ENCODE measurements around the gene DDOST.
A peak's percentile ranks its signal among the peaks of the same experiment; 100 is the strongest.

DDOST gene

GRCh38 chr1:20661207-20662109, at the start of gene DDOST:
Gene DDOST (minus strand): TSS chr1:20661369. CDS start chr1:20661350, 19 bp downstream.
- peak; percentile 99 for FAIRE-seq

GRCh38 chr1:20710469-20711284, 49.5 kb upstream of the DDOST start:
- no peak for FAIRE-seq

GRCh38 chr1:20709868-20710267, 48.7 kb upstream of the DDOST start:
- FAIRE-seq, result no peak

DNA sequence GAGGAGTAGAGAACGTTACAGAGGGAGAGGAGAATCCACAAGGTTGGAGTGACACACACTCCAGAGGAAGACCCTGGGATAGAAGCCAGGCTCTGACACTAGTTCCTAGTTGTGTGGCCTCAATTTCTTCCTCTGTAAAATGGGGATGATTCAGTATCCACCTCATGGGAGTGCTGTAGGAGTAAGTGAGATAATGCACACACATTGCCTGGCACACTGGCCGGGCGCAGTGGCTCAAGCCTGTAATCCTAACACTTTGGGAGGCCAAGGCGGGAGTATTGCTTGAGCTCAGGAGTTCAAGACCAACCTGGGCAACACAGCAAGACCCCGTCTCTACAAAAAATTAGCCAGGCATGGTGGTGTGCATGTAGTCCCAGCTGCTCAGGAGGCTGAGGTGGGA, 47.7 kb upstream of the DDOST start:
- no peak for FAIRE-seq

GRCh38 chr1:20708057-20708456, 46.9 kb upstream of the DDOST start:
- FAIRE-seq, result no peak

- no peak for FAIRE-seq
These were observed 45.7 kb upstream of the DDOST start for GRCh38 chr1:20706841-20707240.

- FAIRE-seq, result no peak
These were observed 44.1 kb upstream of the DDOST start for GRCh38 chr1:20705203-20705755.

GRCh38 chr1:20704390-20705202, 43.4 kb upstream of the DDOST start:
- FAIRE-seq, result no peak

DNA sequence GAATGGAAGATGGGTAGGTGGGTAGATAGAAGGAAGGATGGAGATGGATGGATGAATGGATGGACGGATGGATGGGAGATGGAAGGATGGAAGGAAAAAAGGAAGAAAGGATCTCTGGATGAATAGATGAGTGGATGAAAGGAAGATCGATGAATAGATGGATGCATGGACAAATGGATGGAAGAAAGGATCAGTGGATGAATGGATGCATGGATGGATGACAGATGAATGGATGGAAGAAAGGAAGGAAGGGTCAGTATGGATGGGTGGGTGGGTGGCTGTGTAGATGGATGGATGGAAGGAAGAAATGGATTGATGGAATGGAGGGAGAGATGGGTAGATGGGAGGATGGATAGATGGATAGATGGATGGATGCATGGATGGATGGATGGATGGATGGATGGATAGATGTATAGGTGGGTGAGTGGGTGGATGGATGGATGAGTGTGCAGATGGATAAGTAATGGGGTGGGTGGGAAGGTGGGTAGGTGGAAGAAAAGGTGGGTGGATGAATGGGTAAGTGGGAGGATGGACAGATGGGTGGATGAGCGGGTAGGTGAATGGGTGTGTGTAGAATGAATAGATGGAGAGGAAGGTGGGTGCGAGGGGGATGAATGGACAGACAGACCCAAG, 42.1 kb upstream of the DDOST start:
- FAIRE-seq, result no peak

DNA sequence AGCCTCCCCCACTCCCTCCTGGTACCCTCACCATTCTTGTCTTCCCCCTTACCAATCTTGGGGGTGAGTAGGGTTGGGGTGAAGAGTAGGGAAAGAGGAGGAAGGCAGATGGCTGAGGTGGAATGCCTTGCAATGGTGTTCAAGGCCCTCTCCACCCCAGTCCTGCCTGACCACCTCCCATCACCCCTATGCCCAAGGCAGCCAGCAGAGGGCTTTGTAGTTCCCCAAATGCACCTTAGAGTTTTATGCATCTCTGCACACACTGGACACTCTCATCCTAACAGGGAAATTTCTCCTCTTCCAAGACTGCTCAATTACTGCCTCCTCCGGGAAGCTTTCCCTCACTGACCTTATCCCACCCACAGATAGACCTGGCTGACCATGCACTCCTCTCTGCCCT, 41.2 kb upstream of the DDOST start:
- FAIRE-seq, result peak; percentile 33

GRCh38 chr1:20701847-20702246, 40.7 kb upstream of the DDOST start:
- no peak for FAIRE-seq

DNA sequence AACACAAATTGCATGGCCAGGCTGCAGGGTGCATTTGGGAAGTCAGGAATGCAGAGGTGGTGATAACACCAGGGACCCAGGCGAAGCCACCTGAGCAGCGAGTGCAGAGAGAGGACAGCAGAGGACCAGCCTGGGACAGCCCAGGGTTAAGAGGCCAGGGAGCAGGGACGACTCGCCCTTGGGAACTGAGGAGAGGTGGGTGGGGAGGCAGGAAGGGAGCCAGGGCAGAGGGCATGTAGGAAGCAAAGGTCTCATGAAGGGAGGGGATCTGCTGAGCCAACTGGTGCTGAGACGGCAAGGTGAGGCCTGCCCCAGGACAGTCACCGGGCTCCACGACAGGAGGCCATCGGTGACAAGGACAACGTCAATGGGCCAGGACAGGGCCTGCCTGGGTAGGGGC, 40.3 kb upstream of the DDOST start:
- FAIRE-seq, result no peak

- FAIRE-seq, result no peak
These were observed 39.6 kb upstream of the DDOST start for GRCh38 chr1:20700636-20701215.

DNA sequence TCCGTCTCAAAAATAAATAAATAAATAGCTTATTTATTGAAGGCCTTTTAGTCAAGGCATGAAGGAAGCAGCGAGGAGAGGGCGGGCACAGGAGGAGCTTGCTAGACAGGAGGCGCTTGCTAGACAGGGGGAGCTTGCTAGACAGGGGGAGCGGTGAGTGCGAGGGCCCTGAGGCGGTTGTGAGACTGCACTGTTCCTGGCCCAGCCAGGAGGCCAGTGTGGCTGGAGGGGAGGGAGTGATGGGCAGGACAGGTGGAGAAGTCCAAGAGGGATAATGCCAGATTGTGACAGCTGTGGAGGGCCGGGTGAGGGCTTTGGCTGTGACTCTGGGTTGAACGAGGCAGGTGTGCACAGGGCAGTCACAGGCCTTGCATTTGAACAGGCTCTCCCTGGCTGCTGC, 38.4 kb upstream of the DDOST start:
- FAIRE-seq, result no peak

DNA sequence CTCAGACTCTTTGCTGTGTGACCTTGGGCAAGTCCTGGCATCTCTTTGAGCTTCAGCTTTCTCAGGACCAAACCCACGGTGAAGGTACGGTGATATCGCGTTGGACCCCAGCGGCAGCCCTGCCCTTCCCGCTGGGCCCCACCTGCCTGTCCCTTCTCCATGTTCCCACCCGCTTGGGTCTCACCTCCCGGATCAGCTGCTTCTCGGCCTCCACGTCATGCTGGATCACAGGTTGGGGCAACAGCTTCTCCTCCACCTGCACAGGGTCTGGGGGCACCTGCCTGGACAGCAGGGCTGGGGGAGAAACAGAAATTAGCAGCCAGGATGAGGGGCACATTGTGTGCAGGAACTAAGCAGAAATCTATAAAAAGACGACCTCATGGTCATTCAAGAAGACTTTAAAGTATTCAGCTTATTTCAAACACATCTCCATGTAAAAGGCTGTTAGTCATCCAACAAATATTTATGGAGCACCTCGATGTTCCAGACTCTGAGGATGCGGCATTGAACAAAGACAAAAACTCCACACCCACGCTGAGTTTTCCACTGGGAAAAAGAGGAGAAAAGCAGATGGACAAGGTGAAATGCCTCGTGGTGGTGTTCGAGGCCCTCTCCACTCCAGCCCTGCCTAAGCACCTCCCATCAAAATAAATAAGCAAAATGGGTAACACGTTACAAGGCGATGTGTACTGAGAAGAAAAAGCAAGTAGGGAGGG, 37.2 kb upstream of the DDOST start:
- peak; percentile 25 for FAIRE-seq

DNA sequence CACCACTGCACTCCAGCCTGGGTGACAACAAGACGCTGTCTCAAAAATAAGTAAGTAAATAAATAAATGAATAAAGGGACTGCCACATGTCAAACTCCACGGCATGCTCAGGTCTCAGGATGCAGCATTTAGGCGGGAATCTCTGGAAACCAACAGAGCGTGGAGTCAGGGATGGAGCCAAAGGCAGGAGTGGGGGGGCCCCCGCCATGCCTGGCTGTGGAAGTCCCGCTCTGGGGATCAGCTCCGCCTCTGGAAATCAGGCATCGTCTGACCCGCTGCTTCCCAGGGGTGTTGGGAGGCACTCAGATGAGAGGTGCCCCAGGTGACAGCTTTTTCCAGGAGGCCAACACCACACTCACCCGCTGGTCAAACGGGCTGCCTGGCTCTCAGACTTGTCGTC, 36.4 kb upstream of the DDOST start:
- FAIRE-seq, result no peak

DNA sequence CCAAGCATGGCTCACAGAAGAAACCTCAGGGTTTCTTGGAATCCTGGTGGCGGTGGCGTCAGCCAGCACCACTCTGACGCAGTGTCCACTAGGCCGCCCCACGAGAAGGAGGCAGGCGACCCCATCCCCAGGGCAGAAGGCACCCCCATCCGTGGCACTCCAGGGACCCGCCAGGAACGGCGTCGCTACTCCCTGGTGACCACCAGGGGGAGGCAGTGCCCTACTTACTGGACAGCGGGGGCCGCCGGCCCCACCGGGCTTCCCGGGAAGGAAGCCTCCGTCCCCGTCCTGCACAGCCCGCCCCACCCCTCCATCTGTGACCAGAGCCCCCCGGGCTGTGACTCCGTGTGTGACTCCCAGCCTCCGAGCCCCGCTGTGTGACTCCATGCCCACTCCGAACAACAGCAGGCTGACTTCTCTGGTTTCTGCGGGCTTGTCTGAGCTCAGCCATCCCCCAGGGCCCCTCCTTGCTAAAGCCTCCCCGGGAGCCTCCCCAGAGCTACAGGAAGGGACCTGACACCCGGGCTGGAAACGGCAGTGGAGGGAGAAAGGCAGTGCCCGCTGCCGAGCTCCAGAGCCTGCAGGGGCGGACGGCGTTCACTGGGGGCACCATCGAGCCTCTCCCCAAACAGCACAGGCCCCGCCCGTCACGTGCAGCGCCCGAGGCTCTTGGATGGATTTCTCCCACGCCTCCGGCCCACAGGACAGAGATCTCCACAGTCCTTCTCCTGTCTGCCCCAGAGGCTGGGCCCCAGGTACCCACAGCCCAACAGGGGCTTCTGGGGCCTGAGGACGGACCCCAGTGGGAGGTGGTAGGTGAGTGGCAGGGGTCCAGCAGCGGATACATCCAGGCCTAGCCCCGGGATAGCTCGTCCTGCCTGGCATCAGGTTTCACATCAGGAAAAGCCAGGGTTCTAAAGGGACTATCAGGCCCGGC, 35.5 kb upstream of the DDOST start:
- FAIRE-seq, result no peak

- no peak for FAIRE-seq
These were observed 34.3 kb upstream of the DDOST start for GRCh38 chr1:20695515-20695914.

- FAIRE-seq, result no peak
These were observed 32.5 kb upstream of the DDOST start for GRCh38 chr1:20693623-20694022.

- no peak for FAIRE-seq
These were observed 30.7 kb upstream of the DDOST start for GRCh38 chr1:20691872-20692271.
